Esophagus muscularis mucosa (tissue), 4 donors: ENCODE measurements around the gene PTPRN2.

Experiments used
- CTCF ChIP-seq, 3 experiments: fragments of 200-600 bp in 2 of 3; fragments of 450-650 bp in 1 of 3; sonication (generic) in 2 of 3; IDR thresholded peaks; one replicate each; pipeline ENCODE4 v1.5.1; 2017 to 2019; ENCODE audit warnings: antibody characterized with exemption in 3 of 3, mild to moderate bottlenecking in 2 of 3, moderate library complexity in 1 of 3
- EP300 ChIP-seq: sonication (generic); formaldehyde crosslinking; IDR thresholded peaks from one replicate; pipeline ENCODE4 v1.6.1; 2017; ENCODE audit warnings: antibody characterized with exemption
- POLR2A ChIP-seq: fragments of 450-650 bp; IDR thresholded peaks from one replicate; pipeline ENCODE4 v1.6.1; 2017; ENCODE audit warnings: antibody characterized with exemption, moderate library complexity, mild to moderate bottlenecking, low read depth
- POLR2AphosphoS5 ChIP-seq, 2 donors: sonication (generic); formaldehyde crosslinking; IDR thresholded peaks; one replicate each; pipeline ENCODE4 v1.6.1; 2017; ENCODE audit warnings: antibody characterized with exemption in 2 of 2

- TF ChIP-seq CTCF (IDR thresholded peaks at IDR 0.05) (no peak), POLR2A (no peak), EP300 (no peak), POLR2AphosphoS5 (IDR thresholded peaks at IDR 0.05) (no peak)
Measured at GRCh38 chr7:157943561-157943960, 644.1 kb downstream of the PTPRN2 start.
